NK-92 treated with Interleukin-12 subunit alpha and Interleukin-12 subunit beta, amount 100 ng/mL, for 24 hours (cell line): ENCODE measurements around the gene MALT1.

ENCODE experiments used
- DNase-seq: peaks from one replicate; lab custom pipeline; 2025; lab: John Stamatoyannopoulos, UW

MALT1 gene

DNA sequence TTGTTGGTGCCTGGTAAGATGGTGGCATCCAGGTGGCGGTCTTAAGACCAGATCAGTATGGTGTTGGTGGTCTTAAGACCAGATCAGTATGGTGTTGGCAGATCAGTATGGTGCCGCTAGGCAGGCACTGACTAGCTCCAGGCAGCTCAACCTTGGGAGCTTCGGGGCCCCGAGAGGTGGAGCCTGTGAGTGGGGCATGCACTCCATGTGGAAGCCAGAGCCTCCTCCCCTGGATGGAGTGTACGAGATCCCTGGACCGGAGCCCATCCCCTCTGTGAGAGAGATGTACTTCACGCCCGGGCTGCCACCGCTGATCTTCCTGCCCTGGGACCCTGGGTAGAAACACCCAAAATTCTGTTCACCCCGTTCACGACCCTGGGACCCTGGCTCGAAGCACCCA, 19.0 kb downstream of the MALT1 start:
- DNase-seq, result no peak

DNA sequence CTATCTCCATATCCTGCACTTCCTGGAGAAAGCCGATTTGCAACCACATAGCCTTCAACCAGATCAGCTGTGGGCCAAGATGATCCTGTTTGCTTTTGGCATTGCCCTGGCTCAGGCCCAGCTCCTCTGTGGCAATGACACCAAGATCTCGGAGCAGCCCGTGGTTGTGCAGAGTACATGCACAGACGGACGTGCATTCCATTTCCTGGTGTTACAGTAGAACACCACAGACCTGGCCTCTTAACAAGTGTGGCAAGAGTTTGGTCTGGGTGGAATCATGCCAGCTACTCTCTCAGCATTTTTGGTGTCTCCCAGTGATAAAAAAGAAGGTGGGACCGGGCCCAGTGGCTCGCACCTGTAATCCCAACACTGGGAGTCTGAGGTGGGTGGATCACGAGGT, 20.0 kb downstream of the MALT1 start:
- DNase-seq, result no peak

DNA sequence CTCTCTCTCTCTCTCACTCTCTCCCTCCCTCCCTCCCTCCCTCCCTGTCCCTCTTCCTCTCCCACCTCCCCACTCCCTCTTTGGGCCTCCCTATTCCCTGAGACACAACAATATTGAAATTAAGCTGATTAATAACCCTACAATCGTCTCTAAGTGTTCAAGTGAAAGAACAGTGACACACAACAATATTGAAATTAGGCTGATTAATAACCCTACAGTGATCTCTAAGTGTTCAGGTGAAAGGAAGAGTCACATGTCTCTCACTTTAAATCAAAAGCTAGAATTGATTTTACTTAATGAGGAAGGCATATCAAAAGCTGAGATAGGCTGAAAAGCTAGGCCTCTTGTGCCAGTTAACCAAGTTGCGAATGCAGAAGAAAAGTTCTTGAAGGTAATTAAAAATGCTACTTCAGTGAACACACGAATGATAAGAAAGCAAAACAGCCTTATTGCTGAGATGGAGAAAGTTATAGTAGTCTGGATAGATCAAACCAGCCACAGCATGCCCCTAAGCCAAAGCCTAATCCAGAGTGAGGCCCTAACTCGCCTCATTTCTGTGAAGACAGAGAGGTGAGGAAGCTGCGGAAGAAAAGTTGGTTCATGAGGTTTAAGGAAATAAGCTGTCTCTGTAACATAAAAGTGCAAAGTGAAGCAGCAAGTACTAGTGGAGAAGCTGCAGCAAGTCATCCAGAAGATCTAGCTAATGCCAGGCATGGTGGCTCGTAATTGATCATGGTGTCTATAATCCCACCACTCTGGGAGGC, 21.3 kb downstream of the MALT1 start:
- DNase-seq, result no peak

DNA sequence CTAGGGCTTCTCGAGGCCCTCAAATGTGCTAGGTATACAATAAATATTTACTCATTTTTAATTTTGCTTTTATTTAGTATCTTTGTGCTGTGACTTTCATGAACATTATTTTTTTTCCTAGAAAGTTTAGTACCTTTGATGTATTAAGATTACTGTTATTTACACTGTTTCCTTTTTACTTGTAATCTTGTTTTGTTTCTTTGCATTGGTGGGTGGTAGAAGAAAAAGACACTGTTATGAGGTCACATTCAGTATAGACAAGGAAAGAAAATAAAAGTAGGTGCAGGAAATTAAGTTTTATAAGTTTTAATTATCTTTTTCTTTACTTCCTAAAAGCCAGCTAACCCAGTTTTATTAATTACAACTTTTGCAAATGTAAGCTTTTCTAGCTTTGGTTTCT, 23.0 kb downstream of the MALT1 start:
- no peak for DNase-seq

DNA sequence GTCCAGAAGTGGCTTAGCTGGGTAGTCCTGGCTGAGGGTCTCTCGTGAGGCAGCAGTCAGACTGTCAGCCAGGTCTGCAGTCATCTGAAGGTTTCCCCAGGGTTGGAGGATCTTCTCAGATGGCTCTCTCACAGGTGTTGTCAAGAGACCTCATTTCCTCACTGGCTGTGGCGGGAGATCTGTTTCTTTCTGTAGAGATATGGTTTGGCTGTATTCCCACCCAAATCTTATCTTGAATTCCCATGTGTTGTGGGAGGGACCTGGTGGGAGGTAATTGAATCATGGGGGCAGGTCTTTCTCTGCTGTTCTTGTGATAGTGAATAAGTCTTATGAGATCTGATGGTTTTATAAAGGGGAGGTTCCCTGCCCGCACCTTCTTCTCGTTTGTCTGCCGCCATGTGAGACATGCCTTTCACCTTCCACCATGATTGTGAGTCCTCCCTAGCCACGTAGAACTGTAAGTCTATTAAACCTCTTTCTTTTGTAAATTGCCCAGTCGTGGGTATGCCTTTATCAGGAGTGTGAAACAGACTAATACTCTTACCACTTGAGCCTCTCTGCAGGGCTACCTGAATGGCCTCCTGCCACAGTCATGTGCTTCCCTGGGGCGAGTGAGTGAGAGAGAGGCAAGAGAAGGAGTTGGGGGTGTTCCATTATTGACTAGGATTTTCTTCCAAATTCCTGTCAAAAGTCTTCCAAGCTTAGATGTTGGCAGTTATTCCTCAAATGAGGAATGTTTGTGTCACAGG, 23.6 kb downstream of the MALT1 start:
- DNase-seq, result no peak

DNA sequence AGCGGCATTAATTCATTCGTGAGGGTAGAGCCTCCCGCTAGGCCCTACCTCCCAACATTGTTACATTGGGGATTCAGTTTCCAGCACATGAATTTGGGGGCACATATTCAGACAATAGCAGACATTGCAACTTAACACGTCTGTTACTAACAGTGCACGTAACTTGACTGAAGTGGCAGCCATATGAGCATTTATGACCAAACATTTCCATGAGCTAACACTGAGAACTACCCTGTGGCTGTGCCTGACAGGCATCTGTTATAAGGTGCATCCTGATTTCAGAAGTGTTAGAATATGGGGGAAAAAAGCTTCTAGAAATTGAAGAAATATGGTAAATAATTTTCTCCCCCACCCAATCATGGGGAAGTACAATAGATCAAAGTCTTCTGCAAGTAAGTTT, 24.5 kb downstream of the MALT1 start:
- DNase-seq, result no peak

DNA sequence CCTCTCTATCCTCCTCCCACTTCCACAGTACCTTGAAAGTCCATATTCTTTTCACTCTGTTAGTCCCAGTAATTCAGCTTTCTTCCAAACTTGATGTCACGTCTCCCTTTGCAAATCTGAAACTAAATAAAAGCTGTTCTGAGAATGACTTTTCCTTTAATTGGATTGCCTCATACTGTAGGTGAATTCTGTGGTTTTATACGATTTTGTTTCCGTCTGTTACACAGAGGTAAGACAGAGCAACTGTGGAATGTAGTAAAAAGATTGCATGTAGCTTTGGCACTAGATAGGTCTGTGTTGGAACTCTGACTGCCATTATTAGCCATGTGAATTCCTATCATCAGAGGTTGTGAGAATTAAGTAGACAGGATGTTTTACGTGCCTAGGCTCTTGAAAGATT, 25.9 kb downstream of the MALT1 start:
- no peak for DNase-seq

DNA sequence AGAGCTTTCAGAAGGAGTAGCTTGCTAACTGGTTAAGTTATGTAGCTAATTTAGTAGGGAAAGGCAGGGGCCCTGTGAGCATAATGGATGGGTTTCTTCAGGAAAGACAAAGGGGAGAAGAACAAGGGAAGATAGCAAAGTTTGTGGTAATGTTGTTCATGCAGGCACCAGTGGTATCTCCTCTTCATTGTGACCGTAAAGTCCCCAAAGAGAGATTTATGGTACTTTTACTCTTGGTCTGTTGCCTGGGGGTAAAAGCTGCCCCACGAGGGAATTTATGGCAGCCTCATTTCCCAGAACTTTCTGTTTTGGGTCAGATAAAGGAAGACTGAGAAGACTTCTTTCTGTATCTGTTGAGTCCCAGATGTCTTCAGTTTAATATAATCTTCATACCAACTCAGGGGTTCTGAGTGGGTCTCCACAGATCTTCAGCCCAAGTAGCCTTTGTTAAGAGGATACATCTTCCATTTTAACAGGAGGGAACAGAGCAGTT, 27.5 kb downstream of the MALT1 start:
- DNase-seq, result no peak

DNA sequence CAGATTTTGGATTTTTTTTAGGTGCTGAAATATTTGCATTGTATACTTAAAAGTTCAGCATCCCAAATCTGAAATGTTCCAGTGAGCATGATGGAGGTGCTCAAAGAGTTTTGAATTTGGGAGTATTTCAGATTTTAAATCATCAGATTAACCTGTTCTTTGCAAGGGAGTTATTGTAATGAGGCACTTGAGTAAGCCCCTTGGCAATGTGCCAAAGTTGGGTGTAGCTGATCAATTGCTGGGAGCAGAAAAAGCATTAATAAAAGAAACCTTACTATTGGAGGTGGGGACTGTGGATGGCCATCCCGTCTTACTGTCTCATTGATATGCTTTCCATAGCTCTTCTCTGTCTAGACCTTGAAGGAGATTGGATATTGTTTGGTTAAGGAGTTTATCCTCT, 28.3 kb downstream of the MALT1 start:
- DNase-seq, result no peak

DNA sequence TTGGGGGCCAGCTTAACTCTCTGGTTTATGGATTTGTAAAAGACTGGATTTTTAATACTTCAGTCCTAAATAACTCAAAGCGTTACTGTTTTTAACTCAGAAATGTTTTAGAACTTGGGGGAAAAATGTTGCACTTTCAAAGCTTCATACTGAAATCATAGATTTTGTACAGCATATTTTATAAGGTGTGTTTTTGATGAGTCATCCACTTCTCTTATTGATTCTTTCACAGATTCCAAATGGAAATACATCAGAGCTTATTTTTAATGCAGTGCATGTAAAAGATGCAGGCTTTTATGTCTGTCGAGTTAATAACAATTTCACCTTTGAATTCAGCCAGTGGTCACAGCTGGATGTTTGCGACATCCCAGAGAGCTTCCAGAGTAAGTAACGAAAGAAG, 28.9 kb downstream of the MALT1 start:
- no peak for DNase-seq

DNA sequence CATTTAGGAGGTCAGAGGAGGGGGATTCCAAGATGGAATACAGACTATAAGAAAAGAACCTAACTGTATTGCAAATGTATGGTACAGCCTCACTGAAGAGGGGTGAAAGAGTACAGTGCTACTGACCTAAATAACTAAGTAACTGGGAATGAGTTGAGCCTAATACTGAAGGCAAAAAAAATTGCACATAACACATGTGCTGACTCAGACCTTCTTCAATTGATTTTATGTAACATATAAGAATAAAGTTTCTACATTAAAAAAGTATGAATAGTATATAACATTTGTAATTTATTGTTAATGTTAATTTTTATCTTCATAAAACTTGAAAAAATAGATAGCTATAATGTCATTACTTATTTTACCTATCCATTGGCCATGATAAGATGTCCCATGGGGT, 41.7 kb downstream of the MALT1 start:
- DNase-seq, result no peak

DNA sequence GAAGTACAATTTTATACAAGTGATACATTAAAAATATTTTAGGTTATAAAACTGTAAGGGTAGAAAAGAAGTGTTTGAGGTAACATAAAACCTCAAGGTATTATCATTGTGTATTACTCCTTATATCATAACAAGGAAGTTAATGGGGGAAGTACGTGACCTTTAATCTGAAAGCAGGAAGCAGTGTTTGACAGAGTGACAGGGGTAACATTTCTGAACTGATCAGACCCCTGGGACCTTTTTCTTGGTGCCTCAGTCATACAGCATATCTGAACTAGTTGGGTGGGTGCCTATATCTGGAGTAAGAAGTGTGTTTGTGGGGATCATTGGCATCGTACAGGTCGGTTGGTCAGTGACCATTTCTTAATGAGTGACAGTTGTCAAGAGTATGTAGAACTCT, 43.0 kb downstream of the MALT1 start:
- no peak for DNase-seq

DNA sequence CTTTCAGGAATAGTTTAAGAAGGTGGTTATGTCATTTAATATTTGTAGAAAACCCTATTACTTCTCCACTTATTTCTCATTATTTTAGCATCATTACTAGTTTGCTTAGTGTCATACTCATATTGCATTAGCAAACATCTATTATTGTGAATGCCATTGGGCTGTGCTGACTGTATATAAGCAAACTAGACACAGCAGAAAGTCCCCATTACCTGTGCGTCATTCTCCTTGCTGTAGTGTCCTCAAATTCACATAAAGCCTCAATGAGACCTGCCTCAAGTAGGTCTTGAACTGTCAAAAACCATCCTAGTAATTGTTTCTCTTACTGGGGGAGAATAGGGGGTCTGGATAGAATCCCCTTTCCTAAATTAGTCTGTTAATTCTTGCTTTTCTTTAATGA, 43.6 kb downstream of the MALT1 start:
- DNase-seq, result no peak

DNA sequence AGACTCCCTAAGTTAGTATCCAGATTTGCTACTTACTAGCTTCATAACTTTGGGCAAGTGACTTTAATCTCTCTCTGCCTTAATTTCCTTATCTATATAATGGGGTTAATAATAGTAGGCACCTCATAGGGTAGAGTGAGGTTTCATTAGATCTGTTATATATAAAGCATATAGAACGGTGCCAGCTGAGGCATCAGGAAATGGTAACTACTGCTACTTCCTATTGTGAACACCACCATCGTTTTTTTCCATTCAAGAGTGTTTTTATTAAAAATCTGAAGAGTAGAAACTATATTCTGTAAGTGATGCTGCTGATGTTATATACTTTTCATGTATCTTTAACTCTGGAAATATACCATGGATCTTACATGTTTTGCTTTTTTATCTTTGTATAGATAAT, 44.3 kb downstream of the MALT1 start:
- DNase-seq, result no peak

DNA sequence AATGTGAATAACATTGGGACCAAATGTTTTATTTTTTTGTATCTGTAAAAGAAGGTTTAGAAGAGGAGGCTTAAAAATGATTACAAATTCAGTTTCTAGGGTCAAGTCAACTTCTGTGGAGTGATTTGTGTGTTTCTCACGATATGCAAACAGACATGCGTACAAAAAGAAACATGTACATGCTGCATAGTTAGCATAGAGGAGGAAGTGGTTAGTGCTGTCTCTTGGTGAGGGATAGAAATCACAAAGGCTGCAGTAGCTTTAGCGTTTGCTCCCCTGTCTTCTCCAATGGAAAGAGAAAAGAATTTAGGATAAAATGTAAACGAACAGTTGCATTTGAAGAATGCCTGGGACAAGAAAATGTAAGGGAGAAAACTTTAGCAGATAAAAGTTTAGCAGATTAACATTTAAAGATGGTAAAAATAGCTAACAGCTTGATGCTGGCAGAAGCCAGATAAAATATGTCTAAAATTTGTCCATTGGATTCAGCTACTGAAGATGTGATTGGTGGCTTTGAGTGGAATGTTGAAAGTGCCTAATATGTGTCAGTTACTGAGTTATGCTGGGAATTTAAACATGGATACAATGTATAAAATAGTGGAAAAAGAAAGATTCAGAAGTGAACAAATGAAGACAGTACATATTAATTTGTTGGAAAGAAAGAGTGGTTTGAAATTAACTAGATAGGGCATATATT, 44.9 kb downstream of the MALT1 start:
- DNase-seq, result no peak

DNA sequence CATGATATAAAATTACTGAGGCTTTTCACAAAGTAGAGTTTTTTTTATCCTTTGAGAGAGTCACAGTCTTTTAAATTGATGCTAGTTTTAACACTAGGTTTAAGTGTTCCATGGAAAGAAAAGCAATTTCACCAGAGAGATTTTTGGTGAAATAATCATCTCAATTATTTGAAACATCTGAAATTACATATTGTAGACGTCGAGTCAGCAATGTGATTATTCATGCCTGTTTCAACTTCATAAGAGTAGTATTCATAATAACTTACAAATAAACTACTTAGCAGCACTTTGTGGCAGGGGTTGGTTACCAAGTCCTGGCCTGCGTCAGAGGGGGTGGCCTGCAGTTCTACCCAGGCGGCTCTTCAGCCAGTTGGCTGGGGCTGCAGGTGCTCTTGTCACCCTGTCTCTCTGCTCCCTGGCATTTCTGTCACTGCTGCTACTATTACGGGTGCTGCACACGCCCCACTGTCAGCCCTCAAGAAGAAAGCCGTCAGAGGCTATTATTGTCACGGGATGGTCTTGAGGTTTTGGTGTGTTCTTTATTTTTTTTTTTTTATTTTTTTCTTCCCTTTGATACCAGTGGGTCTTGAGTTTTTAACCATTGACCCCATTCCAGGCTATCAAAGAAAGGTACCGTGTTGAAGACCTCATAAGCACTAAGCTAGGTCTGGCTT, 50.4 kb downstream of the MALT1 start:
- DNase-seq, result no peak

DNA sequence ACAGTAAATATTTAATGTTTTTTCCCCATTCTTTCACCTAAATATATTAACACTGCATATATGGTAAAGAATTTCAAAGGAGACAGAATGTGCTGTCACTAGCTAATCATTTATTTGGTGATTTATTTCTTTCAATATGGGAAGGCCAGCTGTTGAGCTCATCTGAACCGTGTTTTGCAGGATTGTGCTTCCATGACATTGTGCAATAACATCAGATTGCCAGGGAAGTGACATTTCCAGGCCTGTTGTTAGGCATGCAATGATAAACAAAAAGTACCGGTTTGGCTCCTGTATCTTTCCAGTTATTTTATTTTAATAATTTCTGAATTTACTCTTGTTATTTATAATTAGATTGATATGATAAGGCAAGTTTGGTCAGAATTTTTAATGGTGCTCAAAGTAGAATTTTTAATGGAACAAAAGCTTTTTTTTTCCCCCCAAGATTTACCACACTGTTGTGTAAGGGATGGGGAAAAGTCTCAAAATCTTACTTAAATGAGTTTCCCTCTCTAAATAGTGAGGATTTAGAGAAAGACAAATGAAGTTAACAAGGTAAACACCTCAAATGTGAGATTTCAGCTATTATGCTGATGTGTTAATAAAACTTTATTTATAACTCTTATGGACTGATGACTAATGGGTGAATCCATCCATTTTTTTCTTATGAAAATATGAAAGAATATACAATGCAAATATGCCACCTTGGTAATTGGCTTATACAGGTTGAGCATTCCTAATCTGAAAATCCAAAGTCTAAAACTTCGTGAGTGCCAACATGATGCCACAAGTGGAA, 52.7 kb downstream of the MALT1 start:
- no peak for DNase-seq

DNA sequence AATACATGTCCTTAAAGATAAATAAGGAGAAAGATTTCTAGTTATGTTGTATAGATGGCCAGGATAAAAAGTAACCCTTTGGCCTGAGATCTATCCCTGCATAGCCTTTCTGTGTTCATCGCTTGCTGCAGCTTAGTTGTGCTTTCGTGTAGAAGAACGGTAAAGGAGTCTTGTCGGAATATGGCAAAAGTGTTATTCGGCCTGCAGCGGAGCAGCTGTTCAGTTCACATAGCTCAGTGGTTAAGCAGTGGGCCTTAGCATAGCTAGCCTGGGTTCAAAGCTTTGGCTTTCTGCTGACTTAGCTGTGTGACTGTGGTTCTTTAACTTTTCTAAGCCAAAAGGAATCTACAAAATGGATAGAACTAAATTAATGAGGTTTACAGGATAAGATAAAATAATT, 55.4 kb downstream of the MALT1 start:
- DNase-seq, result no peak

DNA sequence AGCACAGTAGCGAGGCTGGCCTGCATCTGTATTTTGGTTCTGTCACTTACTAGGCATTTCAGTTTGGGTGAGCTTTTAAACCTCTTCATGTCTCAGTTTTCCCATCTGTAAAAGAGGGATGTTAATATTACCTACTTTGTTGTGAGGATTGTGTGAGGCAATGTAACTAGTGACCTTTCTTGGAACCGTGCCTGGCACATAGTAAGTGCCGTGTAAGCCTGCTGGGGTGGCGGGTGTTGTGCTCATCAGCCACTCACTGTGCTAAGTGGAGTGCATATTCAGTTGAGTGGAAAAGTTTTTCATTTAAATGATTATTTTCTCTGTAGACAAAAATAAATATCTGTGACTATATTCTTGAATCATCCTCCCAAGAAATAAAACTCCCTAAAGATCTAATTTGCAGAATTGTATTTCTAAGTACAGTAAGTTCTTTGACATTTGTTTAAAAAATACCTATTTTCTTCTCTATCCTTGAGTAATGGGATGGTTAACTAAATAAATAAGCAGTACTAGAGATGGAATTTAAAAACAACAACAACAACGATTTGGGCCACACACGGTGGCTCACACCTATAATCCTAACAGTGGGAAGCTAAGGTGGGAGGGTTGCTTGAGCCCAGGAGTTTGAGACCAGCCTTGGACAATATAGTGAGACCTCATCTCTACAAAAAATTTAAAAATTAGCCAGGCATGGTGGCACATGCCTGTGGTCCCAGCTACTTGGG, 56.7 kb downstream of the MALT1 start:
- DNase-seq, result no peak

DNA sequence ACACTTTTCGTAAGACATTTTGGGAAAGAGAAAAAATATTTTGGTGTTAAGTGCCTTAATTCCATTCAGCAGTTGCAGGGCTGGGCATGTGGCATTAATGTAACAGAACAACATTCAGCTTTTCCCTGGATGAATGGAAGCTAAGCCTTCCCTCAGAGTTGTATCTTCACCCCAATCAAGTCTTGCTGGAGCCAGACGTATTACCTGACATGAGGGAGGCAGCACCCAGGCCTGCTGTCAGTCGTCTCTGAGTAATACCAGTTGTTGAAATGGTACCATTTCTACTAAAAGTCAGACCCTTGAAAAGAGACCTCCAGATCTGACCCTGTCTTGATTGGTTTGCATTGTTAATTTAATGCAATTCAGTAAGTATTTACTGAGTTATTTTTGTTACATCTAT, 57.5 kb downstream of the MALT1 start:
- no peak for DNase-seq

DNA sequence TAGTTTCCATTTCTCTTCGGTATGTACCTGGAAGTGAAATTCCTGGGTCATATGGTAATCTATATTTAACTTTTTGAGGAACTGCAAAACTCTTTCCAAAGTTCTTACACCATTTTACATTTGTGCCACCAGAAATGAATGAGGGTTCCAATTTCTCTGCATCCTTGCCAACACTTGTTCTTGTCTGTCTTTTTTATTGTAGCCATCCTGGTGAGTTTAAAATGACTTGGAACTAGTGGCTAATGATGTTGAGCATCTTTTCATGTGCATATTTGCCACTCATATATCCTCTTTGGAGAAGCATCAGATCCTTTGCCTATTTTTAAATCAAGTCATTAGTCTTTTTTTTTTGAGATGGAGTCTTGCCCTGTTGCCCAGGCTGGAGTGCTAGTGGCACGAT, 59.4 kb downstream of the MALT1 start:
- no peak for DNase-seq
